GM23338 (cell line): ENCODE results near the gene NAA15.

Experiments
- CREB1 ChIP-seq: fragments of 250-450 bp; sonication (Bioruptor Pico); IDR thresholded peaks from 2 replicates; pipeline ENCODE4 v1.5.0; 2020; ENCODE audit warnings: low read depth, mild to moderate bottlenecking, moderate library complexity
- CTCF ChIP-seq, 2 experiments: fragments of 200-600 bp in 1 of 2; sonication (generic) in 1 of 2; conservative IDR thresholded peaks; 2 replicates each; pipeline versions ENCODE4 v1.5.1 to v1.6.1; 2016 to 2017; ENCODE audit warnings: antibody characterized with exemption in 2 of 2, low read depth in 2 of 2, mild to moderate bottlenecking in 2 of 2, moderate library complexity in 1 of 2
- ETS1 ChIP-seq: IDR thresholded peaks from 2 replicates; pipeline ENCODE4 v1.6.1; 2016; ENCODE audit warnings: antibody characterized with exemption
- EZH2 ChIP-seq: fragments of 200-600 bp; sonication (generic); IDR thresholded peaks from one replicate; pipeline ENCODE4 v1.8.0; 2017; ENCODE audit warnings: antibody characterized with exemption, mild to moderate bottlenecking, low read depth; ENCODE audit not compliant: unreplicated experiment
- EZH2phosphoT487 ChIP-seq: fragments of 200-600 bp; sonication (generic); IDR thresholded peaks from one replicate; pipeline ENCODE4 v1.8.1; 2018; ENCODE audit warnings: antibody characterized with exemption; ENCODE audit not compliant: unreplicated experiment
- POLR2AphosphoS5 ChIP-seq: IDR thresholded peaks from 2 replicates; pipeline ENCODE4 v1.6.1; 2016; ENCODE audit warnings: antibody characterized with exemption, low read depth
- REST ChIP-seq: IDR thresholded peaks from one replicate; pipeline ENCODE4 v1.6.1; 2018; ENCODE audit warnings: antibody characterized with exemption; ENCODE audit not compliant: unreplicated experiment
- STAT1 ChIP-seq: IDR thresholded peaks from one replicate; pipeline ENCODE4 v1.6.1; 2016; ENCODE audit warnings: antibody characterized with exemption; ENCODE audit not compliant: unreplicated experiment

- TF ChIP-seq CTCF (conservative IDR thresholded peaks at IDR 0.05; ENCODE audit: low read depth in 2 of 2) (no peak), ETS1 (no peak), EZH2phosphoT487 (no peak), POLR2AphosphoS5 (no peak), EZH2 (no peak), REST (no peak), STAT1 (no peak), CREB1 (CRISPR knock-in tag) (no peak)
Observed at GRCh38 chr4:139295942-139296299, 5.4 kb upstream of the NAA15 start.
